Epithelial cell of prostate (primary cell): ENCODE data around the gene EFCAB8.
"Not testable (repeated sequence)": the region's sequence is repeated elsewhere in the genome, so short reads cannot be mapped to it uniquely, and the experiment has no call there.

Experiments
- DNase-seq: peaks from one replicate; pipeline ENCODE4 v3.0.0-alpha.2; 2011; ENCODE audit warnings: low read depth, low spot score
- H3K27ac ChIP-seq: fragments of 450-650 bp; 2 replicates; pipeline ENCODE4 v1.5.1; 2017; ENCODE audit warnings: mild to moderate bottlenecking

EFCAB8 gene

GRCh38 chr20:32841632-32842031 lies 17.1 kb upstream of the EFCAB8 start:
- H3K27ac ChIP-seq = no peak overlapping the region
- no peak for DNase-seq

GRCh38 chr20:32842688-32843524 lies 15.8 kb upstream of the EFCAB8 start:
- no peak overlapping the region for H3K27ac ChIP-seq
- DNase-seq = no peak

- H3K27ac ChIP-seq = no peak overlapping the region
- DNase-seq = peak; percentile 29
These were observed 12.9 kb upstream of the EFCAB8 start for GRCh38 chr20:32845786-32846185.

- DNase-seq = no peak
- H3K27ac ChIP-seq = peak overlapping the region; percentile 9
These were observed 11.9 kb upstream of the EFCAB8 start for GRCh38 chr20:32846852-32847251.

GRCh38 chr20:32847964-32848363 lies 10.8 kb upstream of the EFCAB8 start:
- no peak overlapping the region for H3K27ac ChIP-seq

GRCh38 chr20:32848846-32849245 lies 9.9 kb upstream of the EFCAB8 start:
- no peak for DNase-seq
- no peak overlapping the region for H3K27ac ChIP-seq

More at GRCh38 chr20:32847964-32848363, 10.8 kb upstream of the EFCAB8 start:
- DNase-seq = no peak

- DNase-seq = no peak
- H3K27ac ChIP-seq = no peak overlapping the region
These were observed 9.1 kb upstream of the EFCAB8 start for GRCh38 chr20:32849577-32849976.

- no peak overlapping the region for H3K27ac ChIP-seq
- no peak for DNase-seq
These were observed 3.3 kb upstream of the EFCAB8 start for GRCh38 chr20:32855387-32855786.

GRCh38 chr20:32858189-32858588 lies 534 bp upstream of the EFCAB8 start:
- H3K27ac ChIP-seq = no peak overlapping the region
- peak; percentile 14 for DNase-seq

GRCh38 chr20:32861446-32861845 lies 2.7 kb downstream of the EFCAB8 start:
- H3K27ac ChIP-seq = no peak overlapping the region
- no peak for DNase-seq

- no peak for DNase-seq
- H3K27ac ChIP-seq = no peak overlapping the region
These were observed 10.8 kb downstream of the EFCAB8 start for GRCh38 chr20:32869562-32869961.

- H3K27ac ChIP-seq, DNase-seq: not testable (repeated sequence)
These were observed 11.8 kb downstream of the EFCAB8 start for GRCh38 chr20:32870526-32870925.

- DNase-seq = no peak
- no peak overlapping the region for H3K27ac ChIP-seq
These were observed 12.3 kb downstream of the EFCAB8 start for GRCh38 chr20:32870985-32871384.

- DNase-seq = no peak
- no peak overlapping the region for H3K27ac ChIP-seq
These were observed 13.0 kb downstream of the EFCAB8 start for GRCh38 chr20:32871627-32872160.

- no peak overlapping the region for H3K27ac ChIP-seq
- no peak for DNase-seq
These were observed 13.5 kb downstream of the EFCAB8 start for GRCh38 chr20:32872266-32872665.

- DNase-seq = no peak
- H3K27ac ChIP-seq = no peak overlapping the region
These were observed 16.9 kb downstream of the EFCAB8 start for GRCh38 chr20:32875673-32876072.

GRCh38 chr20:32877507-32877906 lies 18.8 kb downstream of the EFCAB8 start:
- no peak for DNase-seq
- H3K27ac ChIP-seq = no peak overlapping the region

- H3K27ac ChIP-seq = no peak overlapping the region
- DNase-seq = no peak
These were observed 20.1 kb downstream of the EFCAB8 start for GRCh38 chr20:32878820-32879219.

GRCh38 chr20:32879538-32879937 lies 20.8 kb downstream of the EFCAB8 start:
- no peak for DNase-seq
- H3K27ac ChIP-seq = no peak overlapping the region

GRCh38 chr20:32880635-32881034 lies 21.9 kb downstream of the EFCAB8 start:
- H3K27ac ChIP-seq = no peak overlapping the region
- DNase-seq = no peak

GRCh38 chr20:32883081-32883480 lies 24.4 kb downstream of the EFCAB8 start:
- H3K27ac ChIP-seq = no peak overlapping the region
- no peak for DNase-seq

GRCh38 chr20:32885185-32885584 lies 26.5 kb downstream of the EFCAB8 start:
- no peak overlapping the region for H3K27ac ChIP-seq
- DNase-seq = no peak
